K562 (cell line): ENCODE measurements around the gene AFAP1. TPM values are rescaled to one million over a fixed set of nuclear protein-coding genes. Genes with fewer than 3 reads are reported as not detected.

Experiments used
- ARNT ChIP-seq, 2 experiments: fragments of 450-650 bp; IDR thresholded peaks; 2 replicates each; pipeline ENCODE4 v1.6.1; 2016; ENCODE audit warnings: mild to moderate bottlenecking in 1 of 2
- ATF6 ChIP-seq: sonication (generic); formaldehyde crosslinking; IDR thresholded peaks from 2 replicates; pipeline ENCODE4 v1.4.0; 2020; ENCODE audit warnings: mild to moderate bottlenecking, missing genetic modification reagents
- E2F4 ChIP-seq: sonication (generic); formaldehyde crosslinking; IDR thresholded peaks from 2 replicates; pipeline ENCODE4 v1.8.0; 2022; ENCODE audit warnings: mild to moderate bottlenecking, low read depth, missing genetic modification reagents
- EWSR1 ChIP-seq: fragments of 450-650 bp; IDR thresholded peaks from 2 replicates; pipeline ENCODE4 v1.6.1; 2018; ENCODE audit warnings: borderline replicate concordance, mild to moderate bottlenecking, low read depth, moderate library complexity; ENCODE audit not compliant: partially characterized antibody
- ID3 ChIP-seq, 2 experiments: fragments of 250-450 bp in 1 of 2; fragments of 450-650 bp in 1 of 2; sonication (Bioruptor Pico) in 1 of 2; IDR thresholded peaks; 2 replicates each; pipeline versions ENCODE4 v1.6.1 to v1.8.0; 2016 to 2021; ENCODE audit warnings: mild to moderate bottlenecking in 2 of 2, moderate library complexity in 2 of 2, missing compliant biosample characterization in 1 of 2, missing genetic modification characterization in 1 of 2
- IRF9 ChIP-seq: fragments of 450-650 bp; IDR thresholded peaks from 2 replicates; pipeline ENCODE4 v1.6.1; 2016; ENCODE audit warnings: missing biosample characterization, missing genetic modification characterization
- JUN ChIP-seq, 2 experiments: sonication (generic) in 1 of 2; formaldehyde crosslinking in 1 of 2; IDR thresholded peaks; 2 replicates each; pipeline versions ENCODE4 v1.6.1 to v1.8.0; 2012 to 2022; ENCODE audit warnings: borderline replicate concordance in 2 of 2, mild to moderate bottlenecking in 2 of 2, improper control_type of control experiment in 1 of 2, low read depth in 1 of 2, low read length in 1 of 2, missing genetic modification reagents in 1 of 2
- MAFG ChIP-seq: fragments of 450-650 bp; conservative IDR thresholded peaks from 2 replicates; pipeline ENCODE4 v1.6.1; 2016; ENCODE audit warnings: missing genetic modification characterization, missing compliant biosample characterization
- MCM7 ChIP-seq, 2 experiments: fragments of 450-650 bp; IDR thresholded peaks; 2 replicates each; pipeline ENCODE4 v1.6.1; 2016 to 2018
- MEF2D ChIP-seq: conservative IDR thresholded peaks from 2 replicates; pipeline ENCODE4 v1.6.1; 2016; ENCODE audit warnings: low read depth, missing genetic modification characterization, missing compliant biosample characterization
- MXI1 ChIP-seq: IDR thresholded peaks from 2 replicates; pipeline ENCODE4 v1.6.1; 2011; ENCODE audit warnings: low read depth, mild to moderate bottlenecking, improper control_type of control experiment, low read length
- RREB1 ChIP-seq: fragments of 250-450 bp; sonication (Bioruptor Pico); IDR thresholded peaks from 2 replicates; pipeline ENCODE4 v1.4.0; 2020
- SMAD3 ChIP-seq: fragments of 450-650 bp; formaldehyde crosslinking; conservative IDR thresholded peaks from 2 replicates; pipeline ENCODE4 v1.4.0; 2020; ENCODE audit warnings: mild to moderate bottlenecking
- SREBF1 ChIP-seq: fragments of 150-350 bp; IDR thresholded peaks from 2 replicates; pipeline ENCODE4 v1.6.1; 2014; ENCODE audit warnings: antibody characterized with exemption, low read depth, low read length, borderline replicate concordance
- ZNF3 ChIP-seq: fragments of 250-450 bp; sonication (Bioruptor Pico); IDR thresholded peaks from 2 replicates; pipeline ENCODE4 v1.5.0; 2021; ENCODE audit warnings: mild to moderate bottlenecking, moderate library complexity
- ZNF408 ChIP-seq: fragments of 250-450 bp; sonication (Bioruptor Pico); IDR thresholded peaks from 2 replicates; pipeline ENCODE4 v1.4.0; 2020; ENCODE audit warnings: low read depth, mild to moderate bottlenecking, moderate library complexity
- polyA plus RNA-seq, 8 experiments: library from polyadenylated mRNA; depleted of rRNA in 4 of 8; stranded (reverse) in 5 of 8; unstranded in 3 of 8; fragments of >200 nt; fragmentation: Nextera tagmentation in 2 of 8; fragmentation: Illumina TruSeq in 1 of 8; extraction: Ambion mirVana in 2 of 8; extraction: Trizol in 1 of 8; gene quantifications; 2 replicates each; pipeline versions ENCODE4 v1.2.1 to v1.2.3, GENCODE V29; 2011 to 2014; ENCODE audit warnings: inconsistent platforms in 1 of 8, missing spikeins in 1 of 8
- total RNA-seq, 7 experiments: library from RNA; depleted of rRNA in 6 of 7; stranded (reverse); fragments of >200 nt in 6 of 7; fragmentation: Illumina TruSeq in 2 of 7; extraction: Trizol in 2 of 7; gene quantifications; 2 replicates each; pipeline versions ENCODE4 v1.2.1 to v1.2.3, GENCODE V29; 2011 to 2021; ENCODE audit warnings: low replicate concordance in 1 of 7

Gene AFAP1
- total and polyA plus RNA-seq, 9 of the 15 experiments (the other 6 are each of a cell fraction or from before 2014, with no cell fraction given) = 0.07 to 0.42 (median 0.12) TPM; not detected in 1

- TF ChIP-seq ID3 (CRISPR knock-in tag; IDR thresholded peaks at IDR 0.05) = no peak
- TF ChIP-seq ID3 (tag; IDR thresholded peaks at IDR 0.05) = 0 out of 2 replicates have a peak, but pooled peaks have one; percentile 6
- TF ChIP-seq ATF6 (CRISPR knock-in tag) = no peak
- no peak for TF ChIP-seq ZNF408
- no peak for TF ChIP-seq ARNT (IDR thresholded peaks at IDR 0.05)
- no peak for TF ChIP-seq EWSR1
- no peak for TF ChIP-seq MAFG
- 0 out of 2 replicates have a peak, but pooled peaks have one; percentile 14 for TF ChIP-seq JUN (IDR thresholded peaks at IDR 0.05; ENCODE audit: borderline replicate concordance, low read depth, low read length)
- TF ChIP-seq JUN (CRISPR knock-in tag; IDR thresholded peaks at IDR 0.05; ENCODE audit: borderline replicate concordance) = no peak
- TF ChIP-seq E2F4 (CRISPR knock-in tag) = no peak
- TF ChIP-seq MCM7 (IDR thresholded peaks at IDR 0.05) = no peak
- no peak for TF ChIP-seq SREBF1
- TF ChIP-seq MXI1 = no peak
- TF ChIP-seq MEF2D = peak; percentile 98
- TF ChIP-seq SMAD3 (CRISPR knock-in tag) = no peak
- TF ChIP-seq ZNF3 (CRISPR knock-in tag) = no peak
- TF ChIP-seq IRF9 (tag) = no peak
- TF ChIP-seq RREB1 (CRISPR knock-in tag) = no peak
Observed at GRCh38 chr4:7831330-7831729, 108.3 kb downstream of the AFAP1 start (continued).
